ENCODE data around the gene ARNT2.

Gene ARNT2

DNA sequence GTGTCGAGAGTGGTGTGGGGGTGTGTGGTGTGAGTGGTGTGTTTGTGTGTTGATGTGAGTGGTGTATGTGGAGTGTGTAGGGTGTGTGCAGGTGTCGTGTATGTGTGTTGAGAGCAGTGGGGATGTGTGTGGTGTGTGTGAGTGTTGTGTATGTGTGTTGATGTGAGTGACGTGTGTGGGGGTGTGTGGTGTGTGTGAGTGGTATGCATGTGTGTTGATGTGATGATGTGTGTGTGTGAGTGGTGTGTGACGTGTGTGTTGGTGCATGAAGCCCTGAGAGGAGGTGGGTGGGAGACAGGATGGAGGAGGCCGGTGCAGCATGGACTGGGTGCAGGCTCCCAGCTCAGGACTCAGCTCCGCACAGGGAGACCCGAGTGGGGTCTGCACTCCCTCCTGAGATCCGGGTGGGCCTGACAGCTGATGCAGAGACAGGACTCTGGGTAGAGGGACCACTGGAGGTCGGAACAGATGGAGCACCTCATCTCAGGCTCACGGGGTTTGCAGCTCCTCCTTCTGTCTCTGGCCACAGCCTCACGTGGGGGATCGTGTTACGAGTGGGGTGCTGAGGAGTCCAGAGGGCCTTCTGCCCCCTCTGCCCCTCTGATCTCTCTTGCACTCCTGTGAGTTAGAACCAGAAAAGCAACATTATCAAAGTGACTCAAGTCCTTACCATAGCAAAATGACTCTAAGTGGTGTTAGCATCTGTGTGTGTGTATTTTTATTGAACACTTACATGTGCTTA is 41.3 kb downstream of the ARNT2 start:
- no peak overlapping the region for H3K4me3 ChIP-seq (ENCODE audit: low read depth, low read length)
- no peak for DNase-seq (ENCODE audit: low read depth)
- TF ChIP-seq, protein P1, sequence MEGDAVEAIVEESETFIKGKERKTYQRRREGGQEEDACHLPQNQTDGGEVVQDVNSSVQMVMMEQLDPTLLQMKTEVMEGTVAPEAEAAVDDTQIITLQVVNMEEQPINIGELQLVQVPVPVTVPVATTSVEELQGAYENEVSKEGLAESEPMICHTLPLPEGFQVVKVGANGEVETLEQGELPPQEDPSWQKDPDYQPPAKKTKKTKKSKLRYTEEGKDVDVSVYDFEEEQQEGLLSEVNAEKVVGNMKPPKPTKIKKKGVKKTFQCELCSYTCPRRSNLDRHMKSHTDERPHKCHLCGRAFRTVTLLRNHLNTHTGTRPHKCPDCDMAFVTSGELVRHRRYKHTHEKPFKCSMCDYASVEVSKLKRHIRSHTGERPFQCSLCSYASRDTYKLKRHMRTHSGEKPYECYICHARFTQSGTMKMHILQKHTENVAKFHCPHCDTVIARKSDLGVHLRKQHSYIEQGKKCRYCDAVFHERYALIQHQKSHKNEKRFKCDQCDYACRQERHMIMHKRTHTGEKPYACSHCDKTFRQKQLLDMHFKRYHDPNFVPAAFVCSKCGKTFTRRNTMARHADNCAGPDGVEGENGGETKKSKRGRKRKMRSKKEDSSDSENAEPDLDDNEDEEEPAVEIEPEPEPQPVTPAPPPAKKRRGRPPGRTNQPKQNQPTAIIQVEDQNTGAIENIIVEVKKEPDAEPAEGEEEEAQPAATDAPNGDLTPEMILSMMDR (IDR thresholded peaks at IDR 0.05; ENCODE audit: control insufficient read depth, extremely low read depth, insufficient read depth): no peak

DNA sequence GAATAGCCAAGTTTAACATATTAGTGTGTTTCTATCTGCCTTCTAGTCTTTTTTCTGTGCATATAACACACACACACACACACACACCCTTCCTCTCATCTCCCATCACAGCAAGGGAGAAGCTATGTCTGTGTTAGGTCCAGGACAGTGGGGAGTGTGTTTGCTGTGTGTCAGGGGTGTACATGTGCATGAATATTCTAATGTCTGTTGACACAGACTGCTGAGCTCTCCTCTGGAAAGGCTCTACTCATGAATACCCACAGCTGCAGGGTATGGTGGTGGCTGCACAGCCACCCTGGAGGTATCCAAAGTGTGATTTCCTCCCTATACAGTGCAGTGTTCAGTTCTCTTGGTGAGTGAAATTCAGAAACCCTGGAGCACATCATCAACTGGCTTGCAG is 42.9 kb downstream of the ARNT2 start:
- H3K4me3 ChIP-seq (ENCODE audit: low read depth, low read length): no peak overlapping the region
- DNase-seq (ENCODE audit: low read depth): no peak
- TF ChIP-seq, protein P1 (IDR thresholded peaks at IDR 0.05; ENCODE audit: control insufficient read depth, extremely low read depth, insufficient read depth): no peak

DNA sequence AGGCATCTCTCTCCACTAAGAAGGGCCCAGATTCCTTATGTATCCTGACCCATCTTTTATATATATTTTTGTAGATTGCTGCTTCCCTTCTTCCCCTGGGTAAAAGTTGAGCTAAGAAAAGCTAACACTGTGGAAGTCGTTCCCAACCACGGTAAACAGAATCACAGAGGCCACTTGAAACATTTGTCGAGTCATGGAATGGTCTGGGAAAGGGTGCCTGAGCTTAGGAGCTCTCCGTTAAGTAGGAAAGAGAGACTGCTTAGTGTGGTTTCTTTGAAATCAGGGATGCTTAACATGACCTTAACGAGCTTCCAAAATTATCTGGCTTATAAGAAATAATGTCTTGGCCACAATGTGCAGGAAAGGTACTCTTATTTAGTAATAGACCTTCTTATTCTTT is 45.6 kb downstream of the ARNT2 start:
- H3K4me3 ChIP-seq (ENCODE audit: low read depth, low read length): no peak overlapping the region
- TF ChIP-seq, protein P1 (IDR thresholded peaks at IDR 0.05; ENCODE audit: control insufficient read depth, extremely low read depth, insufficient read depth): no peak
- DNase-seq (ENCODE audit: low read depth): no peak

- H3K4me3 ChIP-seq (ENCODE audit: low read depth, low read length): no peak overlapping the region
- TF ChIP-seq, protein P1 (IDR thresholded peaks at IDR 0.05; ENCODE audit: control insufficient read depth, extremely low read depth, insufficient read depth): no peak
- DNase-seq (ENCODE audit: low read depth): no peak
Measured at GRCh38 chr15:80450811-80451321, 46.7 kb downstream of the ARNT2 start.

DNA sequence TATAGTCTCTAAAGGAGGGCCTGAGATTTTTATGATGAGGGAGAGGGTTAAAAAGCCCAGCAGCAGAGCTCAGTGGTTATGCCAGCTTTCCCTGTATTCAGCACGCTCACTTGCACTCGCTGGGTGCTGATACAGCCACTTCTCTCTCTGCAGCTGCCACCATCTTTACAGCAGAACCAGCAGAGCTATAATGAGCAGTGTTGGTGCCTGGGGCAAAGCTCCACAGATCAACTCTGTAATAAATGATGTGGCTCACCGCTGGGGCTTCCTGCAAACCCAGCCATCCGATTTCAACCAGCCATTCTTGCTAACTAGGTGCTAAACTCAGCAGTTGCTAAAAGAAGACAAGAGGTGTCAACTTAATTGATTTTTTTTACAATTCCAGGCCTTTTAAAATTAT is 48.0 kb downstream of the ARNT2 start:
- DNase-seq (ENCODE audit: low read depth): no peak
- H3K4me3 ChIP-seq (ENCODE audit: low read depth, low read length): no peak overlapping the region
- TF ChIP-seq, protein P1 (IDR thresholded peaks at IDR 0.05; ENCODE audit: control insufficient read depth, extremely low read depth, insufficient read depth): no peak

GRCh38 chr15:80455051-80455648 is 51.0 kb downstream of the ARNT2 start:
- no peak for DNase-seq (ENCODE audit: low read depth)
- TF ChIP-seq, protein P1 (IDR thresholded peaks at IDR 0.05; ENCODE audit: control insufficient read depth, extremely low read depth, insufficient read depth): no peak
- no peak overlapping the region for H3K4me3 ChIP-seq (ENCODE audit: low read depth, low read length)
